Skeletal muscle tissue (tissue), 4 donors: ENCODE measurements around the gene RSAD1. TPM values are rescaled to one million over a fixed set of nuclear protein-coding genes. Genes with fewer than 3 reads are reported as not detected.

Source experiments
- H3K27ac ChIP-seq: one replicate; pipeline ENCODE4 v1.7.0; 2013; ENCODE audit warnings: mild to moderate bottlenecking, low read depth, low read length, inconsistent platforms
- H3K27me3 ChIP-seq, 3 donors: one replicate each; pipeline ENCODE4 v1.7.0; 2013; ENCODE audit warnings: low read length in 3 of 3; ENCODE audit not compliant: control insufficient read depth in 3 of 3, insufficient read depth in 3 of 3
- H3K36me3 ChIP-seq, 3 donors: one replicate each; pipeline ENCODE4 v1.7.0; 2013; ENCODE audit warnings: low read length in 3 of 3; ENCODE audit not compliant: control insufficient read depth in 3 of 3, insufficient read depth in 3 of 3
- H3K4me1 ChIP-seq, 3 donors: one replicate each; pipeline ENCODE4 v1.7.0; 2013; ENCODE audit warnings: low read length in 3 of 3, mild to moderate bottlenecking in 3 of 3; ENCODE audit not compliant: control insufficient read depth in 3 of 3, insufficient read depth in 3 of 3
- H3K4me3 ChIP-seq, 3 donors: one replicate each; pipeline ENCODE4 v1.7.0; 2013; ENCODE audit warnings: low read length in 3 of 3
- H3K9ac ChIP-seq, 3 donors: one replicate each; pipeline ENCODE4 v1.7.0; 2013; ENCODE audit warnings: low read length in 3 of 3, mild to moderate bottlenecking in 3 of 3, moderate library complexity in 2 of 3, low read depth in 1 of 3
- H3K9me3 ChIP-seq, 3 donors: one replicate each; pipeline ENCODE4 v1.7.0; 2013; ENCODE audit warnings: low read length in 3 of 3; ENCODE audit not compliant: control insufficient read depth in 3 of 3
- total RNA-seq: library from RNA; depleted of rRNA; stranded (reverse); fragments of >200 nt; gene quantifications from one replicate; pipeline ENCODE4 v1.2.3, GENCODE V29; 2014
- donor health status: Osteomylitis.

The RSAD1 gene
- total RNA-seq, 1 donor from 2014 or later: 12.0 TPM

DNA sequence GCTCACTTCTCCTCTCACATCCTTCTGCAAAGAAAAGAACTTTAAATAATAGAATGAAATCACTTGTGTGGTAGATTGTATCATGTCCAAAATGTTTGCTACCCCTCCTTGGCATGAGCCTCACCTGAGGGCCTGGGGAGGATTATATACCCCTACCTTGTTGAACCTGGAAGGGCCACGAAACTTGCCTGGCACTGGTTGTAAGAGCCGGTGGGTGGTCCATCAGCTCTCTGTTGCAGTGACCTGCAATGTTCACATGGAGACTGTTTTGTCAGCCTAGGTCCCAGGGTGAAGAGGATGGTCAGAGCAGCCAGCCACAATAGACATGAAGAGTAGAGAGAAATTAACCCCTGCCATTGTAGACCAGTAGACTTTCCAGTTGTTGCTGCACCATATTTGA, 10.2 kb downstream of the RSAD1 start:
- Histone ChIP-seq H3K36me3 (peaks cover 23 to 33% (median 26%) of the 10 kb centered on the region in 3 donors), H3K9me3 (no peaks in the 10 kb centered on the region), H3K9ac (no peak overlapping the region), H3K27me3 (no peaks in the 10 kb centered on the region), H3K27ac (no peak overlapping the region), H3K4me3 (no peak overlapping the region), H3K4me1 (peaks cover 0 to 5% (median 3%) of the 10 kb centered on the region in 3 donors)

DNA sequence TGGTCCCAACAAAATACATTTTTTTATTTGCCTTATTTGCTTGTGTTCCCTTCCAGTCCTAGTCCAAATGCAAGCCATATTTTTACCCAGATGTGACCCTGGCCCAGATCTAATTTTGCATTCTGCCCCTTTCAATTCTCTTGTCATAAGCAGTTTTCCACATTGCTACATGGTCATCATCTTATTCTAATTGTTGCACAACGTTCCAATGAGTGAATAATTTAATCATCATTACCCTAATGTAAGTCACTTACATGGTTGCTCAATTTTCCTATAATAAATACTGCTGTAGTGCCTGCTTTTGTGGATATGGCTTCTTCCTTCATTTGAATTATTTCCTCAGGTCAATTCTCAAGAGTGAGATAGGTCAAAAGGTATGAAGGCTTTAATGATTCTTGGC, 12.8 kb downstream of the RSAD1 start:
- peaks cover 2 to 14% (median 8%) of the 10 kb centered on the region in 3 donors for H3K36me3 ChIP-seq
- H3K27ac ChIP-seq: no peak overlapping the region
- H3K27me3 ChIP-seq: no peaks in the 10 kb centered on the region
- no peak overlapping the region for H3K9ac ChIP-seq
- H3K9me3 ChIP-seq: no peaks in the 10 kb centered on the region
- H3K4me1 ChIP-seq: peaks cover 0 to 5% (median 3%) of the 10 kb centered on the region in 3 donors
- no peak overlapping the region for H3K4me3 ChIP-seq

DNA sequence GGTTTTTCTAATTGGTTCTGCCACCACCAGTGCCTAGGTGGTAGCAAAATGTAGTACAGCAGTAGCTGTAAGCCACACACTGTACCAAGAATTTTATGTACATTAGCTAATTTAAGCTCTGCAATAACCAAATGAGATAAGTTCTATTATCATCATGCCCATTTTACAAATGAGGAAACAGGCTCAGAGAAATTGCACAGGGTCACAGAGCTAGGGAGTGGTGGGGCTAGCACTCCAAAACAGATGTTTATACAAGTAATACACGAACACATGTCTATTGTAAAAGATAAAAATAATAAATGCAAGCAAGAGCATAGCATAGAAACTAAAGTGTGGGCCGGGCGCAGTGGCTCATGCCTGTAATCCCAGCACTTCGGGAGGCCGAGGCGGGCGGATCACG, 13.6 kb downstream of the RSAD1 start:
- peaks cover 0 to 11% (median 6%) of the 10 kb centered on the region in 3 donors for H3K36me3 ChIP-seq
- no peaks in the 10 kb centered on the region for H3K9me3 ChIP-seq
- H3K27me3 ChIP-seq: no peaks in the 10 kb centered on the region
- no peak overlapping the region for H3K4me3 ChIP-seq
- H3K4me1 ChIP-seq: peaks cover 0 to 5% (median 3%) of the 10 kb centered on the region in 3 donors
- H3K9ac ChIP-seq: no peak overlapping the region
- H3K27ac ChIP-seq: no peak overlapping the region

DNA sequence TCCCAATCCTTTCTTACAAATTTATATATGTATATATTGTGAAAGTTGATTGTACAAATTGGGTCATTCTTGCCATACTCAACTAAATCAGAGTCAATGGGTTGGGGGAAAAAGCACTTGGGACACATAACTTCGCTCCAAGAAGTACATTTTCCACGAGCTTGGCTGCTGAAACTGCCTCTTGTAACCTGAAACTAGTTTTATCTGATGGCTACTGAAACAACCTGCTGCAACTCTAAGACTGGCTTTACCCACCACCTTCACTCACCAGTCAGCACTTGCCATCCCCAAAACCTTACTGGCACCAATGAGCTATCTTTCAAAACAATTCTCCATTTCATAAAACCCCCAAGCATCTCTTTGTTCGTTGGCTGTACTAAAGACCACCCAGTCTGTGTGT, 15.1 kb downstream of the RSAD1 start:
- no peak overlapping the region for H3K4me3 ChIP-seq
- H3K36me3 ChIP-seq: peaks cover 0 to 1% (median 0%) of the 10 kb centered on the region in 3 donors
- no peaks in the 10 kb centered on the region for H3K9me3 ChIP-seq
- H3K27ac ChIP-seq: no peak overlapping the region
- H3K27me3 ChIP-seq: no peaks in the 10 kb centered on the region
- no peaks in the 10 kb centered on the region for H3K4me1 ChIP-seq
- H3K9ac ChIP-seq: no peak overlapping the region

DNA sequence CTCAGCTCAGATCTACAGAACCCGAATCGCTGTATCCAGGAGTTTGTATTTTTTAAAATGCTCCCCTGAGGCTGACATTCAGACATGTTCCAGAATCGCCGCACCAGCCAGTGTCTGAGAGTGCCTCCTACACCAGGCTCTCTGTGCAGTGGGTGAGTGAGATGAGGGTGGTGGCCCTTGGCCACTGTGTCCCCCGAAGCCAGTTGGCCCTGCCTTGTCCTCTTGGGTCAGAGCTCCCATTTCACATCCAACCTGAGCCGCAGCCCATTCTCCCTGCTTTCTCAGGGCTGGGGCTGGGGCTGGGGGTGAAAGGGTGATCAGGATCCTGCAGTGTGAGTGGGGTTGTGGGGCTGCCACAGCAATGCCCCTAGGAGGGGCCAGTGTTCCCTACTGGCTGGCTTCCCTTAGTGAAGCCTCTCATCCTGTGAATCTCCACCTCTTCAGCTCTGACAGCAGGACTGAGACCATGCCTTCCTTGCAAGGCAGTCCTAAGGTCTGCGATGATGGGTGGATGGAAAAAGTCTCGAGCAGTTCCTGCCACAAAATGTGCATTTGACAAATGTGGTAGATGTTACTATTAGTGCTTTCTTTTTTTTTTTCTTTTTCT, 16.7 kb downstream of the RSAD1 start:
- Histone ChIP-seq H3K27ac (no peak overlapping the region), H3K4me1 (no peaks in the 10 kb centered on the region), H3K9ac (no peak overlapping the region), H3K4me3 (no peak overlapping the region), H3K36me3 (no peaks in the 10 kb centered on the region), H3K27me3 (no peaks in the 10 kb centered on the region), H3K9me3 (no peaks in the 10 kb centered on the region)

DNA sequence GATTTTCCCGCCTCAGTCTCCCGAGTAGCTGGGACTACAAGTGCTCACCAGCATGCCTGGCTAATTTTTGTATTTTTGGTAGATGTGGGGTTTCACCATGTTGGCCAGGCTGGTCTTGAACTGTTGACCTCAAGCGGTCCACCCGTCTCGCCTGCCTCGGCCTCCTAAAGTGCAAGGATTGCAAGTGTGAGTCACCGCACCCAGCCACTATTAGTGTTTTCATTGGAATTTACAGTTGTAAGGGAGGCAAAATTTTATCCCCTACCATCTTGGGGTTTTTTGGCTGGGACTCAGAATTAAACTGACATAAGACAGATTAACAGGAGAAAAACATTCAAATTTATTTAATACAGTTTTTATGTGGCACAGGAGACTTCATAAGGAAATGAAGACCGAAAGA, 17.3 kb downstream of the RSAD1 start:
- no peak overlapping the region for H3K9ac ChIP-seq
- no peaks in the 10 kb centered on the region for H3K4me1 ChIP-seq
- H3K27me3 ChIP-seq: no peaks in the 10 kb centered on the region
- H3K4me3 ChIP-seq: no peak overlapping the region
- no peaks in the 10 kb centered on the region for H3K9me3 ChIP-seq
- no peaks in the 10 kb centered on the region for H3K36me3 ChIP-seq
- no peak overlapping the region for H3K27ac ChIP-seq

DNA sequence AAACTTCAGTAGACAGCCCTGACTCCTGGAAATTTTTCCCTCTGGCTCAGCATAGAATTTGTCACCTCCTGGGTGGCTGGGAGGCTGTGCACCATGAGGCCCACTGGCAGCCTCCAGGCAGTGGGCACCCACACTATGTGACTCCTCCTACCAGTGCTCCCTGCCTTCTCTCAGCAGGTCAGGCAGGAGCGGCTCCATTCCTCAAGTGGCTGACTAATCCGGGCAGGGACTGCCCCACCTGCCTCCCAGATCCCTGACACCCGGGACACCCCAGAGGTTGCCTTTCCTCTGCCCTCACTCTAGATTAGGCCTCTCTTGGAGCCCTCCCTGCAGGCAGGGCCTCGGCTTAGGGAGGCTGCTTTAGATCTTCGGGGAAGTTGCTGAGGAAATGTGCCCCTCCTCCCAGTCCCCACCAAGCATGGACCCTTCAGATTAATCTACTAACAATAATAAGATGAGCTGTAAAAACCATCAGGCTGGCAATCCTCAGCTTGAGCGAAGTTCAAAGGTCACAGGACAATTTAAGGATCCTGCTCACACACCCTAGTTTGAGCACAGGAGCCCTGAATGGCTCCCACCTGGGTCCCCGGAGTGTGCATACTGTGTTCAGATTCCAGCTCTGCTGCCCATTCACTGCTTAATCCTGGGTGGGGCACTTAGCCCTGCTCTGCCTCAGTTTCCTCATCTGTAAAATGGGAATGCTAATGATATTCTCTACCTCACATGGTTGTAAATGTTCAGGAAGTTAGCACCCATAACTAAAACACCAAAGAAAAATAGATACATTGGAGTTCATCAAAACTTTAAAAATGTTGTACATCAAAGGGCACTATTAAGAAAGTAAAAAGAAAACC, 19.6 kb downstream of the RSAD1 start:
- no peak overlapping the region for H3K4me3 ChIP-seq
- no peaks in the 10 kb centered on the region for H3K27me3 ChIP-seq
- no peaks in the 10 kb centered on the region for H3K36me3 ChIP-seq
- no peak overlapping the region for H3K27ac ChIP-seq
- no peaks in the 10 kb centered on the region for H3K9me3 ChIP-seq
- no peaks in the 10 kb centered on the region for H3K4me1 ChIP-seq
- H3K9ac ChIP-seq: no peak overlapping the region

DNA sequence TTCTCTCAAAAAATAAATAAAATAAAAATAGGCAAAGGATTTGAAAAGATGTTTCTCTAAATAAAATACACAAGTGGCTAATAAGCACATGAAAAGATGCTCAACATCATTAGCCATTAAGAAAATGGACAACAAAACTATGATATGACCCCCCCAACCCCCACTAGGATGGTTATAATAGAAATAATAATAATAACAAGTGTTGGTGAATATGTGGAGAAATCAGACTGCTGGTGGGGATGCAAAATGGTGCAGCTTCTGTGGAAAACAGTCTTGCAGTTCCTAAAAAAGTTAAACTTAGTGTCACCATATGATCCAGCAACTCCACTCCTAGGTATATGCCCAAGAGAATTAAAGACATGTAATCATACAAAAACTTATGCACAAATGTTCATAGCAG, 20.6 kb downstream of the RSAD1 start:
- Histone ChIP-seq H3K27ac (no peak overlapping the region), H3K4me1 (no peaks in the 10 kb centered on the region), H3K4me3 (no peak overlapping the region), H3K27me3 (no peaks in the 10 kb centered on the region), H3K9ac (no peak overlapping the region), H3K36me3 (no peaks in the 10 kb centered on the region), H3K9me3 (no peaks in the 10 kb centered on the region)

DNA sequence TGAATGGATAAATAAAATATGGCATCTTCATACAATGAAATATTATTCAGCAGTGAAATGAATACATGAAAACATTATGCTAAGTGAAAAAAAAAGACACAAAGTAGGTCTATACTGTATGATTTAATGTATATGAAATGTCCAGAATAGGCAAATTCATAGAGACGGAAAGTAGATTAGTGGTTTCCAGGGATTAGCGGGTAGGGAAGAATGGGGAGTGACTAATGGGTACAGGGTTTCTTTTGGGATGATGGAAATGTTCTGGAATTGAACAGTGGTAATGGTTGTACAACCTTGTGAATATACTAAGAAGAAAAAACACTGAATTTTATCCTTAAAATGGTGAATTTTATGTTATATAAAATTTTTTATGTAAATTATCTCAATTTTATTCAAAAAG, 21.1 kb downstream of the RSAD1 start:
- no peaks in the 10 kb centered on the region for H3K9me3 ChIP-seq
- no peak overlapping the region for H3K4me3 ChIP-seq

DNA sequence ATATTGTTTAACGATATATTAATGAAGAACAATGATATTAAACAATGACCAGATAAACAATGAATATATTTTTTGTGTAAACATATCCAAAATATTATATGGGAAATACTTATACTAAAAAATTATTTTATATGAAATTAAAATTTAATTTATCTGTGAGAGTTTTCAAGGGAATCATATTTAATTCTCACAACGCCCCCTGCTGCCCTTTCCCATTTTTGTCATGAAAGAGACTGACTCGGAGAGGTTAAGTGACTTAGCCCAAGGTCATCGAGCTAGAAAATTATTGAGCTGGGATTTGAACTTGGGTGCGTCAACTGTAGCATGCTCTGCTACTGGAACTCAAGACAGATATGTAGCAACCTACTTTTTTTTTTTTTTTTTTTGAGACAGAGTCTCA, 22.4 kb downstream of the RSAD1 start:
- H3K27ac ChIP-seq: no peak overlapping the region
- no peak overlapping the region for H3K9ac ChIP-seq
- no peak overlapping the region for H3K4me3 ChIP-seq
- H3K36me3 ChIP-seq: no peaks in the 10 kb centered on the region
- H3K9me3 ChIP-seq: no peaks in the 10 kb centered on the region
- no peaks in the 10 kb centered on the region for H3K27me3 ChIP-seq
- H3K4me1 ChIP-seq: no peaks in the 10 kb centered on the region

More for the DNA sequence above, 21.1 kb downstream of the RSAD1 start:
- Histone ChIP-seq H3K27me3 (no peaks in the 10 kb centered on the region), H3K36me3 (no peaks in the 10 kb centered on the region), H3K9ac (no peak overlapping the region), H3K27ac (no peak overlapping the region), H3K4me1 (no peaks in the 10 kb centered on the region)
